DMS79 treated with DMSO at 0.1 percent for 48 hours (cell line): ENCODE data around the gene SLC31A1.

ENCODE experiments used
- DNase-seq: peaks from one replicate; lab custom pipeline; 2025; lab: John Stamatoyannopoulos, UW

Gene SLC31A1

DNA sequence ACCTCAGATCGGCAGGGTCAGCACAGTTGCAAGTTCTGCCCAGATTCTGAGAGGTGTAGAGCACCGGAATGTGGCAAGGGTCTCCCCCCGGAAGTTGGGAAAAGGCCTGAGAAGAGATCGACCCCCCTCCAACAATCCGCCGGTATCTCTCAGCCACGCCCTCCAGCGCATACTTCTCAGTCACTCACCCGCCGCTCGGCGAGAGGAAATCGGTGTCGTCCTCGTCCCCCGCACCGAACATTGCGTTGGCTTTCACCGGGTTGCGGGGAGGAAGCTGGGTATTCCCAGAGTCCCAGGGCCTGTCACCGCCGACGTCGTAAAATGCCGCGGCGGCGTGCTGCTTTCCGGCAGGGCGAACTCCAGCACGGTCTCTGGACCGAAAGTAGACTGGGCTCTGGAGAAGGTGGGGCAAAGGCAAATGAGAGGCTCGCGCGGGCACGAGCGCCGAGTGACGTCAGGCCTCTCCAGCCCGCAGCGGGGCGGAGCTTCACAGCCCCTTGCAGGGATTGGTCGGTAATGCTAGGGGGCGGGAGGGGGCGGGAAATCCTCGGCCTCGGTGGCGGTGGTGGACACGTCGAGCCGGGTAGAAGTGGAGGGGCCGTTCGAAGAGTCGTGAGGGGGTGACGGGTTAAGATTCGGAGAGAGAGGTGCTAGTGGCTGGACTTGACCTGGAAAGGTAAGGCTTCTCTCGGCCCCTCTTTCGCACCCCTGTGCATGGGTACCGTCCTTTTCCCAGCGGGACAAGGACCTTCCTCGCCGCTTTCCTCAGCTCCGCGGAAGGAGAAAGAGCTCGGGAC lies at the start of gene SLC31A1, which contains the start of gene FKBP15:
Gene SLC31A1 (plus strand): TSS at position 542 of the 797 bp plus-strand sequence. CDS start 34,605 bp downstream, outside the sequence.
Gene FKBP15 (minus strand): TSS at position 275 of the 797 bp plus-strand sequence. CDS start 34 bp downstream, at position 241.
- DNase-seq: peak; percentile 98

DNA sequence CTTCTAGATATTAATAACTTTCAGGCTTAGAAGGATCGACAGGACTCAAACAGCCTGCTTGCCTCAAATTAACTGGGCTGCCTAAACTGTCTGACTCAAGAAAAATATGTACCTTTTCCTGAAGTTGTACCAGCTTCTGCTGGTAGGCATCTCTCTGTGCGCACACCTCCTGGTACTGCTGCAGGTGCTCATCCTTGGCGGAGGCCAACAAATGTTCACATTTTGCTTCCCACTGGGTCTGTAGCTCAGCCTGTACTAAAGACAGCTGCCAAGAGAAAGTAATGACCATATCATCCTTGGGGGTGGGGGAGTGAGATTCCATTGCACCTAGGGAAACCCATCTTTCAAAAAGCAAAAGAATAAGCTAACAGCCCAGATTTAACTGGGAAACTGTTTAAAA lies 48.0 kb upstream of the SLC31A1 start:
- DNase-seq: no peak

GRCh38 chr9:113176803-113177202 lies 44.5 kb upstream of the SLC31A1 start:
- DNase-seq: no peak

GRCh38 chr9:113177251-113177650 lies 44.1 kb upstream of the SLC31A1 start:
- no peak for DNase-seq

- no peak for DNase-seq
Measured at GRCh38 chr9:113178087-113178486, 43.3 kb upstream of the SLC31A1 start.

GRCh38 chr9:113179839-113180238 lies 41.5 kb upstream of the SLC31A1 start:
- no peak for DNase-seq

GRCh38 chr9:113181165-113181564 lies 40.2 kb upstream of the SLC31A1 start:
- DNase-seq: no peak

DNA sequence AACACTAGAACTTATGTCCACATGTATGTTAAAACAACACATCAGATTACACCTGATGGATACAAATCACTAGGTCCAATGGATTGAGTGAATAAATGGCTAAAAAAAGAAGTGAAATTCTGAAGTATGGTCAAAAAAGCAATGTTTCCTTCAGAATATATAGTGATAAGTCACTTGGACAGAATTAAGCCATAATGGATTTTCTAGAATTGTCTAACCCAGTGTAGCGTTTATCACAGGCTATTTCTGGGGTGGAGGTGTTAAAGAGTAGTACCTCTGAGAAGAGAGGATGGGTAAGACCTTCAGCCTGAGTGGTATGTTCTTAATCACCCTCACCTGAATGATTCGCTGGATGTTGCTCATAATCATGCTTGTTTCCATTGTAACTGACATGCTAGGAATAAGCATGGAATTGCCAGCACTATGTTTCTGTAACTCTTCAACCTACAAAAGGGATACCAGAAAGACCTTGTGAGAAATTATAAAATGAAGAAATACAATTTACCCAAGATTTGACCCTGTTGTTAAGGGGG lies 37.3 kb upstream of the SLC31A1 start:
- DNase-seq: no peak

- no peak for DNase-seq
Measured at GRCh38 chr9:113184539-113184938, 36.8 kb upstream of the SLC31A1 start.

- no peak for DNase-seq
Measured at GRCh38 chr9:113185271-113185670, 36.1 kb upstream of the SLC31A1 start.

DNA sequence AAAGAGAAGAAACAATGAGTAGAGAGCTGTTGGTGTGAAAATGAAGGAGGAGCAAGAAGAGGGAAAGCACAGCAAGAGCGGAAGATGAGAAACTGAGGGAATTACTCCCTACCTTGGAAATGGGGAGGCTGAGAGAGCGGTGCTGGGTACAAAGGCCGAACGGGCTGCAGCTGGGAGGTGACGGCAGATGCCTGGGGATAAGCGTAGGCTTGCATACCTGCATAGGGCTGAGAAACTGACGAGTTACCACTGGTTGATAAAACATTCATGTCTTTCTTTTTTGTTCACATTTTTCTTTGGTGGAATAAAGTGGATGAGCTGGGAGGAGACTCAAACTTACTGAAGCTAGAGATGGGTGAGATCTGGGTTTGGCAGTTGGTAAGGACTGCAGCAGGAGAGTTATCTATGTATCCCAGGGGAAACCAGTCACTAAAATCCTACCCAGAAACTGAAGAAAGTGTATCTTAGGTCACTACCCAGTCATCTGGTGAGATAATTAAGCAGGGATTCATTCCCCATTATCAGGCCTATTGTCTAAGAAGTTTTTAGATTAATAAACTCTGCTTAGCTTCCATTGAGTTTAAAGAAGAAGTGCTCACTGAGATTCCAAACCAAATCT lies 35.1 kb upstream of the SLC31A1 start:
- no peak for DNase-seq

GRCh38 chr9:113187929-113188595 lies 33.3 kb upstream of the SLC31A1 start:
- no peak for DNase-seq

GRCh38 chr9:113192455-113192854 lies 28.9 kb upstream of the SLC31A1 start:
- DNase-seq: no peak

DNA sequence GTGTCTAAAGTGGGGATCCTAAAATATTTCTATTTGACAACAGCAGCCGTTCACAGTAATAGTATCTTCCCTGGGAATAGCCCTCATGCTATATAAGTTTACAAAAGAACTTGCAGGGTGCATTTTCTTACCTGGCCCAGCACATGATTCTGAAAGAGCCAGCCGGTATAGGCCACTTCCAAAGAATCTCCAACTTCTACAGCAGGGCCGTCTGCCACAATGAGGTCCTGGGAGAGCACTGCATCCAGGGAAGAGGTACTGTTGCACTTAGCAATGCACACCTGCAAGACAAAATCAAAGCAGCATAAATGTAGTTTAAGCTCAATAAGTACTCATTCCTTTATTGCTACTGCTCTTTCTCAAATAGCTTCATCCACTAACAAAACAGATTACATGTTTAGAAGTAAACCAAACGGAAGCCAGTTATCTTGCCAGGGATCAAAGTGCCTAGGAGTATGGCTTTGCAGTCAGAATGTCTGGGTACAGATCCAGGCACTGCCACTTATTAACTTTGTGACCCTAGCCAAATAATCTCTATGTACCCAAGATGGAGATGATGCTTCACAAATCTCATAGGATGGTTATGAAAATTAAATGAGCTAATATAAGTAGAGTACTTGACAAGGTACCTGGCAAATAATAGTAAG lies 21.5 kb upstream of the SLC31A1 start:
- DNase-seq: no peak

- no peak for DNase-seq
Measured at GRCh38 chr9:113205432-113205831, 15.9 kb upstream of the SLC31A1 start.

DNA sequence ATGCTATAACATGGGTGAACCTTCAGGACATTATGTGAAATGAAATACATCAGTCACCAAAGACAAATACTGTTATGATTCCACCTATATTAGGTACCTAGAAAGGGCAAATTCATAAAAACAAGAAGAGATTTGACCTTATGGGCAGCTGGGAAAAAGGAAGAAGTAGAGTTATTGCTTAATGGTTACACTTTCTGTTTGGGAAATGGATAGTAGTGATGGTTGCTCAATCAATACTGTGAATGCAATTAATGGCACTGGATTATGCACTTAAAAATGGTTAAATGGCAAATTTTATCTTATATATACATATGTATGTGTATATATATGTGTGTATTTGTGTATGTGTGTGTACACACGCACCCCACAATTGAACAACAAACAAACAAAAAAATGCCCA lies 15.5 kb upstream of the SLC31A1 start:
- DNase-seq: no peak

- no peak for DNase-seq
Measured at GRCh38 chr9:113210815-113211214, 10.5 kb upstream of the SLC31A1 start.

DNA sequence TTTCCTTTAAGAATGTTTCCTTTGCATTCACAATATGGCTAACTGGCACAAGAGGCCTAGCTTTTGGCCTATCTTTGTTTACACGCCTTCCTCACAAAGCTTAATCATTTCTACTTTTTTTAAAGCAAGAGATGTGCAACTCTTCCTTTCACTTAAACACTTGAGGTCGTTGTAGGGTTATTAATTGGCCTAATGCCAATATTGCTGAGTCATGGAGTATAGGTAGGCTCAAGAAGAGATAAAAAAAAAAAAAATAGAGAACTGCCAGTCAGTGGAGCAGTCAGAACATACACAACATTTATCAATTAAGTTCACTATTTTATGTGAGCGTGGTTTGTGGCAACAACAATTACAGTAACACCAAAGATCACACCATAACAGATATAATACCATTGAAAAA lies 6.2 kb upstream of the SLC31A1 start:
- peak; percentile 15 for DNase-seq

- DNase-seq: no peak
Measured at GRCh38 chr9:113216406-113216805, 4.9 kb upstream of the SLC31A1 start.

DNA sequence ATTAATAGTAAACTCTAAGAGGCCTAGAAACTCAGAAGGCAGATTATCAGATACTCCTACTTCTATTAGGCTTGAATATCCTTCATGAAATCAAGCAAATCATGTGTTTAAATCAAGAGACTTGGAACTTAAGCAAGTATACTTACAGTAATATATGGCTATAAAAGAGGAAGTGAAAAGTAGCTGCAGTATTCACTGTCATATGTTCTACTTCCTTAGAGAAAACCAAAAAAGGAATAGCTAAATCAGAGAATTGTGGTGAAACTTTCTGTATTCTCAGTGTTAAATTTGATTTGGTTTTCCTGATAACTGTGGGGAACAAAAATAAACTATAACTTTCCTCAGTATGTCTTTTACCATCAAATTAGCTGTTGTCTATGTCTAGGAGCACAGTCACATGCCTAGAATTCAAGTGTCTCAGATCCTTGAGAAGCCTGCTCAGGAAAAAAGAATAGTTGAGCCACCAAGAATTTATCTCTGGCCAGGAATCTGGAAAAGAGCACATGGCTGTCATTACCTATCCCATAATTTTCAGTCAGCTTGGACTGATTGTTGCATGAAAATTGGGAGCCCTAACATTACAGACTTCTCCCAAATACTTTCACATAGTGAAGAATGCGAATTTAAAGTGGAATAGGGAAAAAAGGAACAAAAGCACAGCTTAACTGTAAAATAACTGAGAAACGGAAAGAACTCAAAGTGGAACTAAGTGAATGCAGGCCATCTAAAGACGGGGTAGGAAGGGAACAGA lies 2.0 kb upstream of the SLC31A1 start:
- no peak for DNase-seq

DNA sequence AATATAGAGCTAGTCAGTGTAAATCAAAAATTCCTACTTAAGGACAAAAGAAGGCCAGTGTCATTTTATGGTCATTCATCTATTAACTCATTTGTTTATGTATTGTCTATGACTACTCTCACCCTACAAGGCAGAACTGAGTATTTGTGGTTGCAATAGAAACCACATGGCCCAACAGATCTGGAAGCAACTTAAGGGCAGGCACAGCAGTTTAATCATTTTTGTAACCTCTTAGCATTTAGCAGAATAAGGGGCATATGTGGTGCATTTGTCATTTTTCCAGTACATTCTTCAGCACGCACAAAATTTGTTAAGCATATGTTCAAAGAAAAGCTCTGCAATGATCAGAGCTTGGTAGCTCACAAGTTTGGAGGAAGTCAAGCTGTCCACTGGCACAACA lies 1.4 kb upstream of the SLC31A1 start:
- no peak for DNase-seq
